PC-9 (cell line): ENCODE data around the gene ACACB.

ENCODE experiments used
- CTCF ChIP-seq: fragments of 200-600 bp; sonication (generic); conservative IDR thresholded peaks from 2 replicates; pipeline ENCODE4 v1.6.1; 2017; ENCODE audit warnings: mixed run types, antibody characterized with exemption, mild to moderate bottlenecking, moderate library complexity
- EZH2 ChIP-seq: fragments of 200-600 bp; sonication (generic); IDR thresholded peaks from 2 replicates; pipeline ENCODE4 v1.8.0; 2017; ENCODE audit warnings: antibody characterized with exemption, low read depth

GRCh38 chr12:109147954-109148353 is 31.6 kb downstream of the ACACB start:
- TF ChIP-seq CTCF, result no peak
- no peak for TF ChIP-seq EZH2
